Lower lobe of right lung (tissue), 2 donors: ENCODE results near the gene HACD4. TPM values are rescaled to one million over a fixed set of nuclear protein-coding genes. Genes with fewer than 3 reads are reported as not detected.

Experiments
- ATAC-seq, 2 donors: fragments of 200-7000 bp; cut with Tn5 transposase; one replicate each; pipeline ENCODE4 v1.9.1; 2020 to 2022; ENCODE audit warnings: mild to moderate bottlenecking in 2 of 2, moderate library complexity in 2 of 2
- DNase-seq: peaks from one replicate; pipeline ENCODE4 v3.0.0-alpha.2; 2020
- H3K27ac ChIP-seq: fragments of 200-600 bp; one replicate; pipeline ENCODE4 v1.8.0; 2022
- H3K27me3 ChIP-seq: fragments of 200-600 bp; one replicate; pipeline ENCODE4 v1.8.0; 2022; ENCODE audit warnings: low read depth
- H3K36me3 ChIP-seq: fragments of 200-600 bp; one replicate; pipeline ENCODE4 v1.8.0; 2022; ENCODE audit warnings: mild to moderate bottlenecking
- H3K4me1 ChIP-seq: fragments of 200-600 bp; one replicate; pipeline ENCODE4 v1.8.0; 2022
- H3K4me3 ChIP-seq: fragments of 200-600 bp; one replicate; pipeline ENCODE4 v1.8.0; 2022; ENCODE audit warnings: mild to moderate bottlenecking
- H3K9me3 ChIP-seq: fragments of 200-600 bp; one replicate; pipeline ENCODE4 v1.8.0; 2022
- intact Hi-C: fragments of 100-400 bp; cut with DNase I; formaldehyde crosslinking; loops from one replicate; pipeline ENCODE4 v1.11.0; 2022
- long read RNA-seq: library from polyadenylated mRNA; unstranded; transcript quantifications from one replicate; pipeline ENCODE4 v2.0.0, GENCODE V29; 2021
- total RNA-seq: library from RNA; stranded (reverse); fragmentation: NEBNext Ultra II Directional; extraction: Animal tissue kit (Norgen Biotek cat#: 25700); gene quantifications from one replicate; pipeline ENCODE4 v1.2.1, GENCODE V29; 2021
- TF ChIP-seq, protein P1 (sequence below): fragments of 200-600 bp; IDR thresholded peaks from one replicate; pipeline ENCODE4 v1.8.0; 2022; ENCODE audit warnings: antibody characterized with exemption, mild to moderate bottlenecking
- donor health status: DM: no; HTN: yes; CAD: no; lungs with severe emphysema.

The HACD4 gene, protein sequence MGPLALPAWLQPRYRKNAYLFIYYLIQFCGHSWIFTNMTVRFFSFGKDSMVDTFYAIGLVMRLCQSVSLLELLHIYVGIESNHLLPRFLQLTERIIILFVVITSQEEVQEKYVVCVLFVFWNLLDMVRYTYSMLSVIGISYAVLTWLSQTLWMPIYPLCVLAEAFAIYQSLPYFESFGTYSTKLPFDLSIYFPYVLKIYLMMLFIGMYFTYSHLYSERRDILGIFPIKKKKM
- total RNA-seq = 13.5 TPM
- long read RNA-seq, full-length matches to known transcripts = 10 of 22 reads
- long read RNA-seq, partial matches to known transcripts = 3 of 22 reads
- long read RNA-seq, other reads (novel, unspliced or antisense) = 9 of 22 reads

DNA sequence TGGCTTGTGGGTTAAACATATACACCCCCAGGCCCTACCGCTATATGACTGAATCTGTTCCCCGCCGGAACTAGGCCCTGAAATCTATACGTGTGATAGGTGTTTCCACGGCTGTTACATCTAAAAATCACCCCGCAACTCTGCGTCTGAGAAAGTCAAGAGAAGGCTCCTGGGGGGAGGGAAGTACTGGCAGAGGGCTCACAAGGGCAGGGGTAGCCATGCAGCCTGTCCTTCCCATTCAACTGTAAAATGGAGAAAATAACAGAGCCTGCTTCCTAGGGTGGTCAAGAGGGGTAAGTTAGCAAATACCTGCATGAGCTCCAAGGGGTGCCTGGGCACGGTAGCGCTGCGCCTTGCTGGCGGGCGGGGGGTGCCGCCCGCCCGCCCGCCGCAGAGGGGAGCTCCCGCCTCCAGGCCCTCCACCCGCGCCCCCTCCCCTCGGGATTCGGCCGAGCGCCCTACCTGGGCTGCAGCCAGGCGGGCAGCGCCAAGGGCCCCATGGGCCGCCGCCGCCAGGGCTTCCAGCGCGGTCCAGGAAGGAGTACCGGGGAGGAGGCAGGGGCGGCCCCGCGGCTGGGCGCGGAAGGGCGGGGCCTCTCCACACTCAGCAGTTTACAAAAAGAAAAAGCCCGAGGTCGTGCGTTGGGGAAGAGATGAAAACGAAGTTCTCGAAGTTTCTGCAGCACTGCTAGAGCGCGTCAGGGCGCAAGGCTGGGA is at the start of gene HACD4:
TSS of gene HACD4 (minus strand) at position 550 of the 717 bp plus-strand sequence. CDS start at position 500, 50 bp downstream.
- ATAC-seq = peak; percentile 94
- peak; percentile 81 for DNase-seq
- Histone ChIP-seq H3K4me1 (peaks cover 27% of the 10 kb centered on the region), H3K36me3 (no peaks in the 10 kb centered on the region), H3K27ac (peak within 1 kb of the TSS; percentile 88), H3K4me3 (peak within 1 kb of the TSS; percentile 72), H3K27me3 (no peaks in the 10 kb centered on the region), H3K9me3 (no peaks in the 10 kb centered on the region)
- TF ChIP-seq, protein P1, sequence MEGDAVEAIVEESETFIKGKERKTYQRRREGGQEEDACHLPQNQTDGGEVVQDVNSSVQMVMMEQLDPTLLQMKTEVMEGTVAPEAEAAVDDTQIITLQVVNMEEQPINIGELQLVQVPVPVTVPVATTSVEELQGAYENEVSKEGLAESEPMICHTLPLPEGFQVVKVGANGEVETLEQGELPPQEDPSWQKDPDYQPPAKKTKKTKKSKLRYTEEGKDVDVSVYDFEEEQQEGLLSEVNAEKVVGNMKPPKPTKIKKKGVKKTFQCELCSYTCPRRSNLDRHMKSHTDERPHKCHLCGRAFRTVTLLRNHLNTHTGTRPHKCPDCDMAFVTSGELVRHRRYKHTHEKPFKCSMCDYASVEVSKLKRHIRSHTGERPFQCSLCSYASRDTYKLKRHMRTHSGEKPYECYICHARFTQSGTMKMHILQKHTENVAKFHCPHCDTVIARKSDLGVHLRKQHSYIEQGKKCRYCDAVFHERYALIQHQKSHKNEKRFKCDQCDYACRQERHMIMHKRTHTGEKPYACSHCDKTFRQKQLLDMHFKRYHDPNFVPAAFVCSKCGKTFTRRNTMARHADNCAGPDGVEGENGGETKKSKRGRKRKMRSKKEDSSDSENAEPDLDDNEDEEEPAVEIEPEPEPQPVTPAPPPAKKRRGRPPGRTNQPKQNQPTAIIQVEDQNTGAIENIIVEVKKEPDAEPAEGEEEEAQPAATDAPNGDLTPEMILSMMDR = no peak
- intact Hi-C loops = no loop called here

DNA sequence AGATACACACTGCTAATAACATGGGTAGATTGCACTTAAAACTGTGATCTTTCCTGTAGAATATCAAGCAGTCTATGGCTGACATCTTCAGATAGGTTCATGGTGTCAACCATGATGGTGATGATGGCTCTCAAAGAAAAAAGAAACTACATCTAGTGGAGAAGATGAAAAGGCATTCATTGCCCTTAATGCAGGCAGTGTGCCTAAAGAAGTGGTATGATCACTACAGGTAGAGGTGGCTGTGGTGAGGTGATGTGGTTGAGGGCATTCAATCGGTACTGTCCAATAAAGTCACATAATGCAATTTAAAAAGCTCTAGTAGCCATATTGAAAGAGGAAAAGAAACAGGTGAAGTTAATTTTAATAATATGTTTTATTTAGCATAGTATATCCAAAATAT is 49.4 kb upstream of the HACD4 start:
- Histone ChIP-seq H3K27me3 (no peaks in the 10 kb centered on the region), H3K4me1 (peaks cover 3% of the 10 kb centered on the region), H3K27ac (no peak overlapping the region), H3K9me3 (no peaks in the 10 kb centered on the region), H3K36me3 (no peaks in the 10 kb centered on the region), H3K4me3 (no peak overlapping the region)
- intact Hi-C loops = no loop called here
- DNase-seq (no peak), ATAC-seq (no peak)
- TF ChIP-seq, protein P1 = no peak

DNA sequence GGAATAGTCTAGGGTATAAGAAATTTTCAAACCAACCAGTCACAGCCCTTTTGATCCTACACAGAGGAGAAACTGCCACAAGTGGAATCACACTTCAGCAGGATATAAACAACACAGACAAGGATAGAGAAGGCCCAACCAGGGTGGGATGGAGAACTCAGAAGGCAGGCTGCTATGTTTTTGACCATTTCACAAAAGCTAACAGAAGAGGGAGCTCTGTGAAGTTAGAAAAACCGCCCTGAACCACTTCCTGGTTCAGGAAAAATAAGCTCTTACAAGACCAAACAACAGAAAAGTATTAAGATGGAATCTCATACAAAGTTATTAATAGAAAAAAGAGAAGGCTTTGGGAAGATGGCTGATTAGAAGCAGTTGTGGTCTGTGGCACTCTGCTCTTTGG is 47.3 kb upstream of the HACD4 start:
- no peak overlapping the region for H3K4me3 ChIP-seq
- no peaks in the 10 kb centered on the region for H3K9me3 ChIP-seq
- H3K4me1 ChIP-seq = peaks cover 3% of the 10 kb centered on the region
- H3K27ac ChIP-seq = no peak overlapping the region
- intact Hi-C loops = no loop called here
- TF ChIP-seq, protein P1 = no peak
- no peak for ATAC-seq
- no peak for DNase-seq
- H3K27me3 ChIP-seq = no peaks in the 10 kb centered on the region
- H3K36me3 ChIP-seq = no peaks in the 10 kb centered on the region

DNA sequence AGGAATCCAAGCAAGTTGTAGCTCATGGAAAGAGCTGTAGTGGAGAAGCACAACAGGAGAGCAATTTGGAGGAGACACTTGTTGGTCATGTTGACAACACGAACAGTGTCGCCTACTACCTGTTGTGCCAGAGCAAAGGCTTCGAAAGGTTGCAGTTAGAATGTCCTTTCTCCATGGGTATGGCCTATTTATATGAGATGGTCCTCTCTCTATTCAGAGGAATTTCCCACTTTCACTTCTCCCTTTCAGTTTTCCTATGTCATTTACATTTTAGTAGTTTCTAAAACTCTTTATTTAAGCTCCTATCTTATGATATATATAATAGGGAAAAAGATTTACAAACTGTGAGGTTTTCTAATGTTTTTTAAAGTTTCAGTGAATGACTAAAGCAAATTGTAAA is 46.3 kb upstream of the HACD4 start, which contains the start of gene IFNB1:
TSS of gene IFNB1 (minus strand) at position 162 of the 400 bp plus-strand sequence. CDS start at position 89, 73 bp downstream.
- H3K4me1 ChIP-seq = peaks cover 3% of the 10 kb centered on the region
- ATAC-seq = no peak
- no peak within 1 kb of the TSS for H3K27ac ChIP-seq
- H3K9me3 ChIP-seq = no peaks in the 10 kb centered on the region
- H3K4me3 ChIP-seq = no peak within 1 kb of the TSS
- DNase-seq = no peak
- no peaks in the 10 kb centered on the region for H3K27me3 ChIP-seq
- H3K36me3 ChIP-seq = no peaks in the 10 kb centered on the region
- TF ChIP-seq, protein P1 = no peak
- intact Hi-C loops = no loop called here

DNA sequence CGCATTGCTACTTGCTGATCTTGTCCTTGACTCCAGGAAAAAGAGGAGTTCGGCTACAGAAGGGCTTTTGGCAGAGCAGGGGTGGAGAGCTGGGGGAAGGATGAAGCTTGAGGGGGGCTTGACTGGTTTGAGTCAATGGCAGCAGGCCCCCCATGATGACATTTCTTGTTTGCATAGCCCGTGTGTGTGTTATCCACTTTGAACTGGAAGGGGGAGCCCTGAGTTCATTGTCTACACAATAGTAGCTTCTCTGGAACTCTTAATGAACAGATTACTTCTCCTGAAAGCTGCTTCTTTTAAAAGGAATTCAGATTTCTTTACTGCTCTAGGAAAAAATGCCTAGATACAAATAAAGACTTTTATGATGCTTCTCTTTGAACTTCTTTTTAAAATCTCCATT is 44.0 kb upstream of the HACD4 start:
- no peaks in the 10 kb centered on the region for H3K27me3 ChIP-seq

More for the DNA sequence above, 44.0 kb upstream of the HACD4 start:
- intact Hi-C loops = no loop called here
- Histone ChIP-seq H3K36me3 (no peaks in the 10 kb centered on the region), H3K4me1 (no peaks in the 10 kb centered on the region), H3K27ac (no peak overlapping the region), H3K9me3 (no peaks in the 10 kb centered on the region), H3K4me3 (no peak overlapping the region)
- no peak for DNase-seq
- no peak for ATAC-seq
- TF ChIP-seq, protein P1 = no peak
